ENCODE measurements around the gene LRRC61. TPM values are rescaled to one million over a fixed set of nuclear protein-coding genes. Genes with fewer than 3 reads are reported as not detected.

LRRC61 gene
- total and polyA plus RNA-seq, 2 of the 13 experiments (the other 11 are each of a cell fraction or from before 2014, with no cell fraction given) = 33.0 to 34.8 TPM

DNA sequence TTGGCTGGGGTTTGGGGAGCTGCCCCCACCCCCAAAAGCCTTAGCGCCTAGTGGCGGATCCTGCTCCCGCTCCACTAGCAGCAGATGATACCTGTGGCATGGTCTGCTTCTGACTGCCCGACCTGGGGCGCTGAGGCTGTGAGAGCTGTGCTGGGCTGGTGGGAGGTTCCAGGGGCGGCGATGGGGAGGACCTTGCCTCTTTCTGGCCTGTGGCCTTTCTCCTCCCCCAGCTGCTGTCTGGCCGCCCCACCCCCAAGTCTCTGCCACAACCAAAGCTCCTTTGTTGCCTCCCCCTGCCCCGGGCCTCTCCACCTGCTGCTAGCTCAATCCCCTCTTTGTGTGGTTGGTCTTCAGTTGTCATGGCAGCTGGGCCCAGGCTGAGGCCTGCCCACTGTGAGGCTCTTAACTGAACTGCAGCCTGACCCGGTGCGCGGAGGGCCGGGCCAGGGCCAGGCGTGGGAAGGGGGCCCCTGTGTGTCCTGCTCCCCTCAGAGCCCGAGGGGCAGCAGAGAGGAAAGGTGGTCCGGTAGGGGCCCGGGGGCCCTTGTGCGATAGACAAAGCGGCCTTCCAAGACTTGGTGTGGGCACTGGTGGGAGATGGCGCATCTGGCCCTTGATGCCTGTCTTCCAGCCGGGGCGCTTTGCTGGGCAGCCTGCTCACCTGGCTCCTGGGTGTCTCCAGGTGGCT is 60.7 kb downstream of the LRRC61 start (continued):
- TF ChIP-seq ZBTB10 (CRISPR knock-in tag; IDR thresholded peaks at IDR 0.05; ENCODE audit: borderline replicate concordance) (0 out of 2 replicates have a peak, but pooled peaks have one; percentile 17), ZBTB38 (CRISPR knock-in tag; IDR thresholded peaks at IDR 0.05) (peak; percentile 73), NRL (CRISPR knock-in tag; IDR thresholded peaks at IDR 0.05; ENCODE audit: borderline replicate concordance) (peak; percentile 52; the same call in 1 of the 2 replicates), SNAPC2 (CRISPR knock-in tag; IDR thresholded peaks at IDR 0.05) (no peak), KDM6A (CRISPR knock-in tag; IDR thresholded peaks at IDR 0.05; ENCODE audit: low read depth) (peak; percentile 59), SP4 (CRISPR knock-in tag; IDR thresholded peaks at IDR 0.05) (peak; percentile 91), PHF21A (CRISPR knock-in tag; IDR thresholded peaks at IDR 0.05) (peak; percentile 92), HES4 (CRISPR knock-in tag; IDR thresholded peaks at IDR 0.05; ENCODE audit: borderline replicate concordance) (peak; percentile 16; the same call in 1 of the 2 replicates), ZBTB7B (CRISPR knock-in tag; IDR thresholded peaks at IDR 0.05) (peak; percentile 76), POLR2G (IDR thresholded peaks at IDR 0.05; ENCODE audit: low read depth, low read length) (peak; percentile 96), STAT5B (CRISPR knock-in tag; IDR thresholded peaks at IDR 0.05) (no peak), MAF1 (CRISPR knock-in tag; IDR thresholded peaks at IDR 0.05; ENCODE audit: borderline replicate concordance) (peak; percentile 91), CAMTA2 (CRISPR knock-in tag; IDR thresholded peaks at IDR 0.05; ENCODE audit: borderline replicate concordance) (no peak), ZNF142 (CRISPR knock-in tag; IDR thresholded peaks at IDR 0.05) (0 out of 2 replicates have a peak, but pooled peaks have one; percentile 57)
- TF ChIP-seq, protein P1, sequence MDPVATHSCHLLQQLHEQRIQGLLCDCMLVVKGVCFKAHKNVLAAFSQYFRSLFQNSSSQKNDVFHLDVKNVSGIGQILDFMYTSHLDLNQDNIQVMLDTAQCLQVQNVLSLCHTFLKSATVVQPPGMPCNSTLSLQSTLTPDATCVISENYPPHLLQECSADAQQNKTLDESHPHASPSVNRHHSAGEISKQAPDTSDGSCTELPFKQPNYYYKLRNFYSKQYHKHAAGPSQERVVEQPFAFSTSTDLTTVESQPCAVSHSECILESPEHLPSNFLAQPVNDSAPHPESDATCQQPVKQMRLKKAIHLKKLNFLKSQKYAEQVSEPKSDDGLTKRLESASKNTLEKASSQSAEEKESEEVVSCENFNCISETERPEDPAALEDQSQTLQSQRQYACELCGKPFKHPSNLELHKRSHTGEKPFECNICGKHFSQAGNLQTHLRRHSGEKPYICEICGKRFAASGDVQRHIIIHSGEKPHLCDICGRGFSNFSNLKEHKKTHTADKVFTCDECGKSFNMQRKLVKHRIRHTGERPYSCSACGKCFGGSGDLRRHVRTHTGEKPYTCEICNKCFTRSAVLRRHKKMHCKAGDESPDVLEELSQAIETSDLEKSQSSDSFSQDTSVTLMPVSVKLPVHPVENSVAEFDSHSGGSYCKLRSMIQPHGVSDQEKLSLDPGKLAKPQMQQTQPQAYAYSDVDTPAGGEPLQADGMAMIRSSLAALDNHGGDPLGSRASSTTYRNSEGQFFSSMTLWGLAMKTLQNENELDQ (CRISPR knock-in tag; IDR thresholded peaks at IDR 0.05; ENCODE audit: borderline replicate concordance) = no peak
- TF ChIP-seq, protein P2, sequence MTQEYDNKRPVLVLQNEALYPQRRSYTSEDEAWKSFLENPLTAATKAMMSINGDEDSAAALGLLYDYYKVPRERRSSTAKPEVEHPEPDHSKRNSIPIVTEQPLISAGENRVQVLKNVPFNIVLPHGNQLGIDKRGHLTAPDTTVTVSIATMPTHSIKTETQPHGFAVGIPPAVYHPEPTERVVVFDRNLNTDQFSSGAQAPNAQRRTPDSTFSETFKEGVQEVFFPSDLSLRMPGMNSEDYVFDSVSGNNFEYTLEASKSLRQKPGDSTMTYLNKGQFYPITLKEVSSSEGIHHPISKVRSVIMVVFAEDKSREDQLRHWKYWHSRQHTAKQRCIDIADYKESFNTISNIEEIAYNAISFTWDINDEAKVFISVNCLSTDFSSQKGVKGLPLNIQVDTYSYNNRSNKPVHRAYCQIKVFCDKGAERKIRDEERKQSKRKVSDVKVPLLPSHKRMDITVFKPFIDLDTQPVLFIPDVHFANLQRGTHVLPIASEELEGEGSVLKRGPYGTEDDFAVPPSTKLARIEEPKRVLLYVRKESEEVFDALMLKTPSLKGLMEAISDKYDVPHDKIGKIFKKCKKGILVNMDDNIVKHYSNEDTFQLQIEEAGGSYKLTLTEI (CRISPR knock-in tag; conservative IDR thresholded peaks at IDR 0.05) = no peak

Data from HepG2 (cell line).